Right renal pelvis (tissue), 4 donors: ENCODE measurements around the gene CAPN2. TPM values are rescaled to one million over a fixed set of nuclear protein-coding genes. Genes with fewer than 3 reads are reported as not detected.
"Not testable (repeated sequence)": the region's sequence is repeated elsewhere in the genome, so short reads cannot be mapped to it uniquely, and the experiment has no call there.

Experiments
- DNase-seq, 4 donors: peaks; one replicate each; pipeline ENCODE4 v3.0.0-alpha.2; 2013; ENCODE audit warnings: low read depth in 4 of 4, low spot score in 3 of 4, missing footprints in 1 of 4
- polyA plus RNA-seq, 4 donors: library from polyadenylated mRNA; unstranded; fragments of 120-200 nt; gene quantifications; one replicate each; pipeline ENCODE4 v1.2.1, GENCODE V29; 2013; ENCODE audit not compliant: insufficient read length in 4 of 4

The CAPN2 gene
- polyA plus RNA-seq, 4 donors: 176 to 204 (median 187) TPM

DNA sequence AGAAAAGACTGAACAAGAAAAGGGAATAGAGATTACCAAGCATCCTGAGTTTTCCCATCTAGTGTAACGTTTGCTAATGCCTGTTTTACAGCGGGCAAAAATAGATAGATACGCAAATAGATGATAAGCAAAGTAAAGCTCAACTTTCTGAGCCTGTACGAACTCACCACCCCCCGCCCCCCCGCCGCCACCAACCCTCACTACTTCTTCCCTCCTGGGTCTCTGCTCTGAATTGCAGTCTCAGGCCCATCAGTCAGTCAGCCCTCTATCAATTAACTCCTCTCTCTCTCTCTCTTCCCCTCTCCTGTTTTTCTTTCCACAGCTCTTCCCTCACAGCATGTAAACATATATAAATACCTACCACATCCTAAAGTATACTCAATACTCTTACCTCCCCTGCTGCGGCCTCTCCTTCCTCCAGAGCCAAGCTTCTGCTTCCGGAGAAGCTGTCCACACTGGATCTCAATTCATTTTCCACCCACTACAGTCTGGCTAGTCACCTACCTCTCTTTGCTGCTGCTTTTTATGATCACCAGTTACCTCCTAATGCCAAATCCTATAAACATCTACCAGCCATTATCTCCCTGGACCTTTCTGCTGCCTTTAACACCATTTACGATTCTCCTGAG lies 64.6 kb downstream of the CAPN2 start:
- no peak for DNase-seq

DNA sequence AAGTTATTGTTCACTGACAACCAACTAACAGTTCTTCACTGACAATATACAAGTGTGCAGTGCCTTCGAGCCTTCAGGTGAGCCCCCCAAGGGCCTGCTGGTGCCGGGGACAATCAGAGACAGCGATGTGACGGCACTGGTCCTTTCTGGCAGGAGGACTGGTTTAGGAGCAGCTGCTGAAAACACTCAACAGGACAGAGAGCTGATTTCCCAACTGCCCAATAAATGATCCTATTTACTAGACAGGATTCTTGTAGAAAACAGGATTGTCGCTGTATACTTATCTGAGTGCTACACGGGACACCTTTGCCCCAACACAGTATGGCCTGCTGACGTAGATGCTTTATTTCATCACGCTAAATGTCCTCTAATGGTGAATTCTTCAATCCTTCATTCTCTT lies 68.0 kb downstream of the CAPN2 start:
- no peak for DNase-seq

- DNase-seq: no peak
Measured at GRCh38 chr1:223780949-223781348, 68.6 kb downstream of the CAPN2 start.

DNA sequence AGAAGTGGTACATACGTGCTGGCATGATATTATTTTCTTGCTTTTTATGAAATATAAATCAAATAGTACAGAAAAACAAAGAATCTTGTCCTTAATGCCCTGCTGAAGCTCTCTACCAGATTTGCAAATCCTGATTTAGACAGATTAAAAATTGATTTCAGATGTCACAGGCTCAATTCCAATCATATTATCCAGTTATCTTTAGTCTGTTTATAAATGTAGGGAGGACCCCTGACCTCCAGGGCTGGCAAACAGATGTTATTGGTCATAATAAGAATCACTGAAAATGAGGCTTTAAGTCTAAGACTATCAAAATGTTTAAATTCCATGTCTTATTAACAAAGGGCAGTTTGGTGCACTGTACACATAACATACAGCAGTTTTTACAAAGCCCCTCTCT lies 71.3 kb downstream of the CAPN2 start:
- no peak for DNase-seq

GRCh38 chr1:223784541-223784940 lies 72.2 kb downstream of the CAPN2 start:
- no peak for DNase-seq

DNA sequence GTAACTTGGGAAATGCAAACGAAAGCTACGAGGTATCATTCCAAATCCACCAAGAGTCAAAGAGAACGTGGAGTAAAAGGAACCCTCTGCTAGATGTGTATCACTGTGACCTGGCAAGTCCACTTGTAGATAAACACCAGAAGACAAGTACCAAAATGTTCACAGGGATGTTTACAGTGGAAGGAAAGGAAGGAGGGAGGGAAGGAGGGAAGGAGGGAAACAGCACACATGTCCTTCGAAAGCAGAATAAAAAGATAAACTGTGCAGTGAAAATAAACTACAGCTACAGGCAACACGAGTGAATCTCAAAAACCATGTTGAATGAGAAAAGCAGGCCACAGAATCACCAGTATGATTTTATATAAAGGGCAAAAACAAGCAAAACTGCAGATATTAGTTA lies 73.5 kb downstream of the CAPN2 start:
- DNase-seq: no peak

DNA sequence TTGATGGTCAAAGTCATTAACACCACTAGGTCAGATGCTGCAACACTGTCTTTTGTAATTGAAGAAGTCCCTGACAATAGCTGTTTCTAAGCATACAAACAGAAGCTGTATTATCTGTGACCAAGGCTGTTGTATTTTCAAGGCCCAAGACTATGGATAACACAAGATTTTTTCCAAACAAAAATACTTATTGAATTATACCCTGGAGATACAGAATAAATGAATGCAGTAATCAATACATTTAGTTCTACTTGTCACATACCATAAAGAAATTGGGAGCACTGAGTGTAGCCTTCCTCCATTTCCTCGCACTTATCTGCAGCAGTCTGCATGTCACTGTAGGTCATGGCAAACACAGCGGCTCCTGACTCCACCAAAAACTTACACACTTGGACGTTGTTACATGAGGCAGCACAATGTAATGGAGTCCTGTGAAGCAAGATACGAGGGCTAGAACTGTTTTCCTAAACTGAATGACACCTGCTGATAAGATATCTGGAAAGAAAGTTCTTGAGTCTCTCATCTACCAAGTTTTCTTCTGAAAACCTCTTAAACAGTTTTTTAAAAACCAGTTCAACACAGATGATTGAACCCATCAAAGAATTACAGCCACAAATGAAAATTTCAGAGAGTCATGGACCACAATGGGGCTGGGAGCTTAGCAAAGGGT lies 76.5 kb downstream of the CAPN2 start:
- DNase-seq: no peak

- DNase-seq: no peak
Measured at GRCh38 chr1:223792046-223792445, 79.7 kb downstream of the CAPN2 start.

GRCh38 chr1:223793716-223794115 lies 81.4 kb downstream of the CAPN2 start:
- no peak for DNase-seq

- no peak for DNase-seq
Measured at GRCh38 chr1:223794136-223794880, 82.0 kb downstream of the CAPN2 start.

- no peak for DNase-seq
Measured at GRCh38 chr1:223796210-223796609, 83.9 kb downstream of the CAPN2 start.

DNA sequence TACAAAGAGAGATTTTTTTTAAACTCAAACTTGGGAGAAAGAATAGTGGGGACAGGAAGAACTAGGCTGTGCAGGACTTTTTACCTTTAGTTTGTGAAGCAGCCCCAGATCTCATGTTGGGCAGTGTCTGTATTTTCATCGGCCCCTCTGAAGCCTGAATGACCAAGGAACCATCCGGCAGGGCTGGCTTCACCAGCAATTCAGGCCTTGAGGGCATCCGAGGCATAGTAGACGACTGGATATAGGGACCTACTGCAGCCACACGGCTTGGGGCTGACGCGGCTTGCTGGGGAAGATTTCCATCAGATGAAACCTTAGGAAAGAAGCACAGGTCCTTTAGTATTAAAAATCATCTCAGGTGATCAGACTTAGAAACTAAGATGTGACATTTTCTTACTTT lies 89.7 kb downstream of the CAPN2 start:
- no peak for DNase-seq

DNA sequence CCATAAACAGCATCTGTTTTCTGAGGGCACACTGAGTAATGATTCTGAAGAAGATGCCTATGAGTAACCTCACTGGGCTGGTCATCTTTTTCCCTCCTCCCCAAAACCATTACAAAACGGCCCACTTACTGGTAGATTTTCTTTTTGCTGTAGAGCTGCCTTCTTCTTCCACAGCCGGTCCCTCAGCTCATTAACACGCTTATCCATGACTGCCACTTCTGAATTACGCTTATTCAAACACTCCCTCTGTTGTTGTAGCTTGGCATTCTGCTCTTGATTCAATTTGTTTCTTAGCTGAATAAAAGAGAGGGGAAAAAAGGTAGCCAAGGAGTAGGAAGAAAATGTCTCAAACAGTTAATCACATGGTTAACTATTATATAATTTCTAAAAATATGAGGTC lies 90.3 kb downstream of the CAPN2 start:
- no peak for DNase-seq

- no peak for DNase-seq
Measured at GRCh38 chr1:223803211-223803610, 90.9 kb downstream of the CAPN2 start.

GRCh38 chr1:223809905-223810304 lies 97.6 kb downstream of the CAPN2 start:
- DNase-seq: not testable (repeated sequence)

GRCh38 chr1:223810586-223810985 lies 98.2 kb downstream of the CAPN2 start:
- no peak for DNase-seq

- peak in 1 of 4 donors; percentile 15 for DNase-seq
Measured at GRCh38 chr1:223811634-223812101, 99.3 kb downstream of the CAPN2 start.

DNA sequence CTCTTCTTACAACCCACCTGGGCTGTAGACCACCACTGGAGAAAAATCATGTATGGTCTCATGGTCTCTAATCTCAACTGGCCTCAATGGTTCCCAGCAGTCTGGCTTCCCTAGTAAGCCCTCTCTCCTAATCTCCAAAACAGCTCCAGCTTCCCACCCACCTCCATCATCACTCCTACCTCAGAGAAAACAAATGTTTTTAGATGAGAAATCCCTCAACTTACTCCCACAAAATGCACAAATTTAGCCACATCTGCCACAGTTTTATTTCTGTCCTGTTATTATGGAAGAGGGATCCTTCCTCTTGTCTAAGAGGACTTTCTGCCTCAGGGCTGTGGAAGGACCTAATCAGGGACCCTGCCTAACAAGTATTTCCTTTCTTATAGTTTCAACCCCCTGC lies 101.3 kb downstream of the CAPN2 start:
- no peak for DNase-seq

DNA sequence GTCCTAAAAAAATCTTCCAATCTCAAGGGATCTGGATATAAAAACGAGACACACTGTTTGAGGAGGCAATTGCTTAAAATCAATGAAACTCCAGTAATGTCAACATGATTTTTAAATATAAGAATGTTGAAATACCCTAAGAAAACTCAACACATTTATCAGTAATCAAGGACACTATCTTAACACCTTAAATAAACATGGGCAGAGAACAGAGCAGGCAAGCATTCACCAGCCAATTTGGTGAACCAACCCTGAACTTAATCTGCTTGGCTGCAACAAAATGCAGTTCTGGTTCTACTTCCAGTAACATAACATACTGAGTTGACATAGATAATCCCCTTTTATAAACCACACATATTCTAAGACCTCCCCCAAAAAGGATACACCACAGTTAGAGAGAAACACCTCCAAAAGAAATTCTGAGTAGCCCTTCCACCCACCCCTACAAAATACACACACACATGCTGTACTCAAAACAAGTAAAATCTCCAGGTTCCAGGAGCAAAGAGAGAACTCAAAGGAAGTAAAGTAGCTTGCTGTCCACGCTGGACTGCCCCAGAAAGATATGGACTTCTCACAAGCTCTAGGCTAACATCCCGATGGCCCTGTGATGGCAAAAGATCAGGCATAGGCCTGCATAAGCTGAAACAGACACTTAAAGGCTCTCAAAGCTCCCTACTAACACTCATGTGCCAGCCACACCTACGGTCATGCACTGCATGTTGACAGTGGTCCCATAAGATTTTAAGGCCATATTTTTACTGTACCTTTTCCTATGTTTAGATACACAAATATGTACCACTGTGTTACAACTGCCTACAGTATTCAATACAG lies 102.9 kb downstream of the CAPN2 start:
- DNase-seq: no peak

DNA sequence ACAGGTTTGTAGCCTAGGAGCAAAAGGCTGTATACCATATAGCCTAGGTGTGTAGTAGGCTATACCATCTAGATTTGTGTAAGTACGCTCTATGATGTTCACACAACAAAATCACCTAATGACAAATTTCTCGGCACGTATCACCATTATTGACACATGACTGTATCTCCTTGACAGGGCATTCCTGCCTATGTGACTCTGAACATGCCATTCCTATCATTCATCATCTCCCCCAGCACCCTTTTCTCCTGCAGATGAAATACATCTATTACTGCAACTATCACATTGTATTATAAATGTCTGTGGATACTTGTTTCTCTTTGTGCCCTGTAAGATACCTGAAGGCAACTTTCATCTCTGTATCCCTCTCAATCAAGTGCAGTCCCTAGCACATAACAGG lies 103.5 kb downstream of the CAPN2 start:
- DNase-seq: no peak

- not testable (repeated sequence) for DNase-seq
Measured at GRCh38 chr1:223817265-223817664, 104.9 kb downstream of the CAPN2 start.
